ENCODE measurements around the gene TMEM109. TPM values are rescaled to one million over a fixed set of nuclear protein-coding genes. Genes with fewer than 3 reads are reported as not detected.
"Not testable (repeated sequence)": the region's sequence is repeated elsewhere in the genome, so short reads cannot be mapped to it uniquely, and the experiment has no call there.

Gene TMEM109
- total and polyA plus RNA-seq, 2 donors: 32.9 to 183 TPM

GRCh38 chr11:60891103-60891741, 22.7 kb upstream of the TMEM109 start:
- Histone ChIP-seq H3K36me3 (ENCODE audit: insufficient read depth) (no peaks in the 10 kb centered on the region), H3K4me3 (ENCODE audit: low read depth, low read length) (no peak overlapping the region), H3K4me1 (ENCODE audit: insufficient read depth) (no peaks in the 10 kb centered on the region), H3K27ac (ENCODE audit: low read depth) (no peak overlapping the region)
- no peak for DNase-seq (ENCODE audit: extremely low spot score)
- 69% methylated on average over 7 of the region's 7 CpGs for WGBS

GRCh38 chr11:60895687-60896086, 18.3 kb upstream of the TMEM109 start:
- 88% methylated on average over 5 of the region's 5 CpGs for WGBS
- Histone ChIP-seq H3K4me3 (ENCODE audit: low read depth, low read length) (no peak overlapping the region), H3K27ac (ENCODE audit: low read depth) (no peak overlapping the region), H3K36me3 (ENCODE audit: insufficient read depth) (peaks cover 2% of the 10 kb centered on the region), H3K4me1 (ENCODE audit: insufficient read depth) (no peaks in the 10 kb centered on the region)
- DNase-seq (ENCODE audit: extremely low spot score): no peak

GRCh38 chr11:60897496-60897895, 16.5 kb upstream of the TMEM109 start:
- Histone ChIP-seq H3K27ac (ENCODE audit: low read depth) (no peak overlapping the region), H3K4me3 (ENCODE audit: low read depth, low read length) (no peak overlapping the region), H3K36me3 (ENCODE audit: insufficient read depth) (peaks cover 4% of the 10 kb centered on the region), H3K4me1 (ENCODE audit: insufficient read depth) (no peaks in the 10 kb centered on the region)
- DNase-seq (ENCODE audit: extremely low spot score): no peak
- WGBS: 95% methylated on average over 4 of the region's 4 CpGs

GRCh38 chr11:60899046-60899936, 14.7 kb upstream of the TMEM109 start:
- H3K36me3 ChIP-seq (ENCODE audit: insufficient read depth): peaks cover 4% of the 10 kb centered on the region

GRCh38 chr11:60899977-60900376, 14.0 kb upstream of the TMEM109 start:
- no peak for DNase-seq (ENCODE audit: extremely low spot score)
- no peaks in the 10 kb centered on the region for H3K4me1 ChIP-seq (ENCODE audit: insufficient read depth)
- no peak overlapping the region for H3K4me3 ChIP-seq (ENCODE audit: low read depth, low read length)
- no peak overlapping the region for H3K27ac ChIP-seq (ENCODE audit: low read depth)
- H3K36me3 ChIP-seq (ENCODE audit: insufficient read depth): peaks cover 4% of the 10 kb centered on the region
- 62% methylated on average over 4 of the region's 4 CpGs for WGBS

More at GRCh38 chr11:60899046-60899936, 14.7 kb upstream of the TMEM109 start:
- no peak overlapping the region for H3K27ac ChIP-seq (ENCODE audit: low read depth)
- 60% methylated on average over 12 of the region's 12 CpGs for WGBS
- no peaks in the 10 kb centered on the region for H3K4me1 ChIP-seq (ENCODE audit: insufficient read depth)
- DNase-seq (ENCODE audit: extremely low spot score): no peak
- no peak overlapping the region for H3K4me3 ChIP-seq (ENCODE audit: low read depth, low read length)

- H3K36me3 ChIP-seq (ENCODE audit: insufficient read depth): peaks cover 4% of the 10 kb centered on the region
- H3K4me1 ChIP-seq (ENCODE audit: insufficient read depth): no peaks in the 10 kb centered on the region
- no peak overlapping the region for H3K27ac ChIP-seq (ENCODE audit: low read depth)
- 81% methylated on average over 13 of the region's 13 CpGs for WGBS
- no peak for DNase-seq (ENCODE audit: extremely low spot score)
- no peak overlapping the region for H3K4me3 ChIP-seq (ENCODE audit: low read depth, low read length)
Observed at GRCh38 chr11:60900673-60901404, 13.1 kb upstream of the TMEM109 start.

GRCh38 chr11:60902625-60903024, 11.3 kb upstream of the TMEM109 start:
- Histone ChIP-seq H3K4me1 (ENCODE audit: insufficient read depth) (no peaks in the 10 kb centered on the region), H3K36me3 (ENCODE audit: insufficient read depth) (peaks cover 2% of the 10 kb centered on the region), H3K4me3 (ENCODE audit: low read depth, low read length) (no peak overlapping the region), H3K27ac (ENCODE audit: low read depth) (no peak overlapping the region)
- DNase-seq (ENCODE audit: extremely low spot score): no peak
- 91% methylated on average over 11 of the region's 11 CpGs for WGBS

GRCh38 chr11:60905047-60905446, 8.9 kb upstream of the TMEM109 start:
- WGBS: 45% methylated on average over 6 of the region's 6 CpGs
- no peak for DNase-seq (ENCODE audit: extremely low spot score)
- Histone ChIP-seq H3K36me3 (ENCODE audit: insufficient read depth) (peaks cover 2% of the 10 kb centered on the region), H3K4me1 (ENCODE audit: insufficient read depth) (no peaks in the 10 kb centered on the region), H3K27ac (ENCODE audit: low read depth) (no peak overlapping the region), H3K4me3 (ENCODE audit: low read depth, low read length) (peak overlapping the region; percentile 89)

- H3K4me1 ChIP-seq (ENCODE audit: insufficient read depth): no peaks in the 10 kb centered on the region
- H3K4me3 ChIP-seq (ENCODE audit: low read depth, low read length): peak overlapping the region; percentile 89
- peaks cover 2% of the 10 kb centered on the region for H3K36me3 ChIP-seq (ENCODE audit: insufficient read depth)
- no peak for DNase-seq (ENCODE audit: extremely low spot score)
- WGBS: 3% methylated on average over 16 of the region's 16 CpGs
- peak overlapping the region; percentile 76 for H3K27ac ChIP-seq (ENCODE audit: low read depth)
Observed at GRCh38 chr11:60905551-60906113, 8.3 kb upstream of the TMEM109 start.

- Histone ChIP-seq H3K36me3 (ENCODE audit: insufficient read depth) (peaks cover 2% of the 10 kb centered on the region), H3K4me1 (ENCODE audit: insufficient read depth) (no peaks in the 10 kb centered on the region), H3K4me3 (ENCODE audit: low read depth, low read length) (peak within 1 kb of the TSS; percentile 89), H3K27ac (ENCODE audit: low read depth) (peak within 1 kb of the TSS; percentile 76)
- peak; percentile 94 for DNase-seq (ENCODE audit: extremely low spot score)
- WGBS: under 1% methylated on average over 75 of the region's 75 CpGs
Observed at GRCh38 chr11:60906132-60906972, 7.6 kb upstream of the TMEM109 start, which contains the start of gene PRPF19. PRPF19 (minus strand) TSS chr11:60906585; CDS start chr11:60906382, 203 bp downstream.

GRCh38 chr11:60908803-60909202, 5.2 kb upstream of the TMEM109 start:
- 43% methylated on average over 1 of the region's 1 CpG for WGBS
- no peaks in the 10 kb centered on the region for H3K4me1 ChIP-seq (ENCODE audit: insufficient read depth)
- DNase-seq (ENCODE audit: extremely low spot score): no peak
- H3K36me3 ChIP-seq (ENCODE audit: insufficient read depth): no peaks in the 10 kb centered on the region
- no peak overlapping the region for H3K4me3 ChIP-seq (ENCODE audit: low read depth, low read length)
- H3K27ac ChIP-seq (ENCODE audit: low read depth): no peak overlapping the region

GRCh38 chr11:60909680-60910280, 4.2 kb upstream of the TMEM109 start:
- not testable (repeated sequence) for DNase-seq (ENCODE audit: extremely low spot score); H3K4me1 ChIP-seq (ENCODE audit: insufficient read depth); H3K4me3 ChIP-seq (ENCODE audit: low read depth, low read length); H3K27ac ChIP-seq (ENCODE audit: low read depth); H3K36me3 ChIP-seq (ENCODE audit: insufficient read depth)
- 56% methylated on average over 3 of the region's 3 CpGs for WGBS

All from urinary bladder (tissue), 4 donors.